Dermis microvascular lymphatic vessel endothelial cell (primary cell): ENCODE measurements around the gene ANKS6. TPM values are rescaled to one million over a fixed set of nuclear protein-coding genes. Genes with fewer than 3 reads are reported as not detected.

Source experiments
- DNase-seq, 2 donors: peaks; one replicate each; pipeline versions ENCODE4 v3.0.0 to v3.0.0-alpha.2; 2010; ENCODE audit warnings: low read depth in 2 of 2
- total RNA-seq: library from RNA; depleted of rRNA; stranded (reverse); fragments of >200 nt; gene quantifications from 2 replicates; pipeline ENCODE4 v1.2.1, GENCODE V29; 2014

ANKS6 gene
- 8.2 and 13.8 TPM in 2 replicates for total RNA-seq

DNA sequence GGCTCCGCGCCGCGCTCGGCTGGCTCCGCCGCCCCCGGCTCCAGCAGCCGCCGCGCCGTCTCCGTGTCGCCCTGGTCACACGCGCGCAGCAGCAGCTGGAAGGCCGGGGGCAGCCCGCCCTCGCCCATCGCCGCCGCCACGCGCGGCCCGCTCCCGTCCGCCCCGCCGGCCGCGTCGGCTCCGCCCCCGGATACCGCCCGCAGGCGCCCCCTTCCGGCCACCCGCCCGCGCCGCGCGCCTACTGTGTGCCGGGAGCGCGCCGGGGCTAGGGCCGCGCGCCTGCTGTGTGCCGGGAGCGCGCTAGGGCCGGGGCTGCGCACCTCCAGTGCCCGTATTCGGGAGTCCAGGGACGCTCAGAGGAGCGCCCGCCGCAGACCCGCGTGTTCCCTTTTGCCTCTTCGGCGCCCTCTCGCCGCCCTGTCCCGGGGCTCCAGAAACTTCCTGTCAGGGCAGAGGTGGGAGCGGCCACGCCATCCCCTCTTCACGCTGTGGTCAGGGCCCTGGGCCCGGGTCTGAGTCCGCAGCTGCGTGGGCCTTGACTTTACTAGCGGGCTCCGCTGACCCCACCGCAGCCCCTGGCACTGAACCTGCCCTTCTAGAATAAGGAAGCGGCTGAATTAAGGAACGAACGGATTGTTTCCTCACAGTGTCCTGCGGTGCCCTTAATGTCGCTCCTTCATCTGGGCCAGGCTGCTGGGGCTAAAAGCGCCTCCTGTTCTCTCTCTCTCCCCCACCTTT is at the start of gene ANKS6:
TSS of gene ANKS6 (minus strand) at position 192 of the 738 bp plus-strand sequence. CDS start at position 128, 64 bp downstream.
- DNase-seq, result peak in 1 of 2 donors; percentile 70

DNA sequence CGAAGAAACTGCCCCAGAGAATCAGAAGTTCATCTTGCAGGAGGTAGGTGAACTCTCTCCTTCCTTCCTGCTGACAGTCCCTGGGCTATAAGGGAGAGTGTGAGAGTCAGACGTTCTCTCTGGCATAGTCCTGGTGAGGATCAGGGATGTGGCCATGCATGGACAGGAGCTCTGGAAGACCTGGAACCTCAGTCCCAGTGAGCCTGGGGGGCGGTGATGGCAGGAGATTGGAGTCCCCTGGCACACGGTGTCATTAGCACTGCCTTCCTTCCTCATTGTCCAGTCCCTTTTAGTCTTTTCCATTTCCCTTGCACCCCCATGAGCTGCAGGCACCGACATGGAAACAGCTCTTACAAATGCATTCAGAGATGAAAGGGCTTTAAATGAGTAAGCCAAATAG is 49.7 kb upstream of the ANKS6 start:
- no peak for DNase-seq

GRCh38 chr9:98842510-98842909 is 46.2 kb upstream of the ANKS6 start:
- DNase-seq, result no peak

DNA sequence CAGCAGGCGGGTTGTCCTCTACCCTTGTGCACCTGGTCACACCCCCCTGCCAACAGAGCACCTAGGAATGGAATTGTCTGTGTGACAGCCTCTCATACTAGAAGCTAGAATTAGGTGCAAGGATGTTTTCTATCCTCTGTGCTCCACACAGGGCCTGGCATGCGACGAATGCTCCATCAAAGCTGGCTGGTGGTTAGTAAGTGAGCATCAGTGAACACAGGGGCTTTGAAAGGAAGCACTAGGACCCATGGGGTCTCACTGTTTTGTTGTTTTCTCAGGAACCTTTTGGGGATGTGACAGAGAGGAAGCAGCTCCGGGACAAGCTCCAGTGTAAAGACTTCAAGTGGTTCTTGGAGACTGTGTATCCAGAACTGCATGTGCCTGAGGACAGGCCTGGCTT is 43.4 kb upstream of the ANKS6 start:
- no peak for DNase-seq

DNA sequence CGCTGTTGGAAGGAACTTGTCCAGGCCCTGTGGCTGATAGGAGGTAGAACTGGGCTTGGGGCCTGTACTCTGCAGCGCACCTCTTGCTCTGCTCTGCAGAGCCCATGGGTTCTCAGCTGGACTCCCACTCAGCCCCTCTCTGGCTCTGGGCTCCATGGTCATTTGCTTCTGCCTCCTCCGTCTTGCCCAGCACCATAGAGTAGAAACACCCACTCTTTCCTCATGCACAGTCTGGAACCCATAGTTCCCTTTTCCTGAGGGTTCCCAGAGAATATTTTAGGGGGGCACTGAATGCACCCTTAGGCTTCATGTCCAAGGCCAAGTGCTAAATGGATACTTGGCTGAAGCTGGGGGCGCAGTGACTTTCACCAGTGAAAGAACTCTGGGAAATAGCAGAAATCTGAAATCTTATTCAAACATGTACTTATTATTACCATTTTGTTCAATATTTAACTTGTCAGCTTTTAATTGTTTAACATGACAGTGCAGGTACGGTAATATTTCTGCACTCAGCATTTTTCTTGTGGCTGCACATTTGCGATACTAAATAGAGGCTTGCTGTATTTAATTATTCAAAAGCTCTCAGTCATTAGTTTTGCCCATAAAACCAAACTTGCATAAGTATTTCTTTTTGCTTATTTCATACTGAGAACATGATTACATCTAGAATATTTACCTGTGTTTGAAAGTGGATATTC is 42.7 kb upstream of the ANKS6 start:
- no peak for DNase-seq

- no peak for DNase-seq
Observed at GRCh38 chr9:98838155-98838867, 42.0 kb upstream of the ANKS6 start.

GRCh38 chr9:98837516-98837915 is 41.2 kb upstream of the ANKS6 start:
- no peak for DNase-seq

DNA sequence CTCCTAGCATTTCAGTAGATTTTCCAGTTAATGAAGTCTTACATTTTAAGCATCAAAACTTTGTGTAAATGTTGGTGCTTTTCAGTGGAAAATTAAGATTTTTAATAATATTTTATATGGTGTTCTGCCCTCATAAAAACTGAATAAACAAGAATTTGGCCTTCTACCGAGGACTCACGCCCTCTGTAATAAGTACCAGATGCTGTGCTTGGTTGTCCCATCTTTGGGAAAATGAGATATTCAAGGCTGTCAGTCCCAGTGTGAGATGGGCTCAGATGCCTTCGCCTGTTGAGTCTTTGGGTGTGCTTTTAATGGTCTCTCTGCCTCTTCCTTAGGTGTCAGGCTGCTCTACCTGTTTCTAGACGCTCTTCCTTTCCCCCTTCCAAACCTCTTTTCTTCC is 39.9 kb upstream of the ANKS6 start:
- no peak for DNase-seq

- no peak for DNase-seq
Observed at GRCh38 chr9:98834386-98834785, 38.0 kb upstream of the ANKS6 start.

DNA sequence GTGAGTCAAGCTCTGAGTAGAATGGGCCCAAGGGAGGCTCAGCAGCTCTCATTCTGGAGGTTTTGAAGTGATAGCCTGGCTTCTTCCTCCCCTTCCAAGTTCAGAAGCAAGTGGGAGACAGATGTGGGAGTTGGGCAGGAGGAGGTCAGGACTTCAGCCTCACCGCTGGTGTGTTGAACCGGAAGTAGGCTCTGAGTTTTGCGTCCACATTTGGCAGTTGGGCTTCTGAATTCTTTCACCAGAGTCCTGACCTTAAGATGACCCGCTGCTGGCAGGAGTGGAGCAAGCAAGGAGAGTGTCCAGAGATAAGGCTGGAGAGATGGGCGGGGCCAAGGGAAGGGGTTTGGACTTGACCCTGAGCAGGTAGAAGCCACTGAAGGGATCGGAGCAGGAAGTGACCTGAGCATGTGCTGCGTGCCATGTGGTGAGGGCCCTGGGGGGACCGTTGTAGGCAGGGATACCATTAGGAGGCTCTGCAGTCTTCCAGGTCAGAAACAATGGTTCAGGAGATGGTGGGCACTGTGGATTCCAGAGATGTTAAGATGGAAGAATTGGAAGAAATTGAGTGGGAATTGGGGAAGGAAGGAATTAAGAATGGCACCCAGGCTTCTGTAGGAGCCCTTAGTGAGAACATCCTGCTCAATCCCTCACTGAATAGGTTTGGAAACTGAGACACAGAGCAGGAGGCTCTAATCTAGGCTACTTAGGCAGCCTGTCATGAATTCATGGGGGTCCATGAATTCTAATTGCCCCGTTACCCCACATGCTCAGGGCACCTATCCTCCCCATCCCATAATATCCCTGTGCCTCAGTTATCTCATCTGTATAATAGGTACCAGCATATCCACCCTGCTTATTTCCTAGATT is 37.0 kb upstream of the ANKS6 start:
- no peak for DNase-seq

GRCh38 chr9:98832768-98833089 is 36.4 kb upstream of the ANKS6 start:
- no peak for DNase-seq

GRCh38 chr9:98831696-98832095 is 35.3 kb upstream of the ANKS6 start:
- DNase-seq, result no peak

GRCh38 chr9:98830554-98830953 is 34.2 kb upstream of the ANKS6 start:
- DNase-seq, result no peak

GRCh38 chr9:98829766-98830165 is 33.4 kb upstream of the ANKS6 start:
- DNase-seq, result no peak

GRCh38 chr9:98826716-98827115 is 30.4 kb upstream of the ANKS6 start:
- DNase-seq, result no peak

DNA sequence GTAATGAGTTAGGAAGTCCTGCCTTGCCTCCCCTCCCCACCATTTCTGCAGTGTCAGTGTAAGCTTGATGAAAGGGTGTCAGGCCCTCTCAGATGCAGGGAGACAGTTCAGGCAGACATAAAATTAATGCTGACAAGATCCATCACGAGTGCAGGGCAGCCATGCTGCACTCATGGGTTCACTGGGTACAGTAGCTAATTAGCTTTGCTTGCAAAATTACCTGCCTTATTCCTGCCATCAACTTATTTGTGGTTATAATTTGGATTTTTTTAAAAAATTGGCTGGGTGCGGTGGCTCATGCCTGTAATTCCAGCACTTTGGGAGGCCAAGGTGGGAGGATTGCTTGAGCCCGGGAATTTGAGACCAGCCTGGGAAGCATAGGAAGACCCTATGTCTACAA is 29.1 kb upstream of the ANKS6 start:
- DNase-seq, result no peak

- DNase-seq, result no peak
Observed at GRCh38 chr9:98823666-98824334, 27.4 kb upstream of the ANKS6 start.

GRCh38 chr9:98822661-98823060 is 26.3 kb upstream of the ANKS6 start:
- DNase-seq, result no peak

- no peak for DNase-seq
Observed at GRCh38 chr9:98821831-98822230, 25.5 kb upstream of the ANKS6 start.

GRCh38 chr9:98819231-98819630 is 22.9 kb upstream of the ANKS6 start:
- no peak for DNase-seq

DNA sequence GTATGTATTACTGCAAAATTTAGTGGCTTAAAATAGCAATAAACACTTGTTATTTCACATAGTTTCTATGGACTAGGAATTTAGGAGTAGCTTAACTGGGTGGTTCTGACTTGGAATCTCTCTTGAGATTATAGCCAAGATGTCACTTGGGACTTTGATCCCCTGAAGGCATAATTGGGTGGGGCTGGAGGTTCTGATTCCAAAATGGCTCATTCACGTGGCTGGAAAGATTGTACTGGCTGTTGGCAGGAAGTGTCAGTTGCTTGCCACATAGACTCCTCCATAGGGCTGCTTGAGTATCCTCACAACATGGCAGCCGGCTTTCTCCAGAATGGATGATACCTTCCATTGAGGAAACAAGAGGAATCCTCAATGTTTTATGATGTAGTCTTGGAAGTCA is 22.4 kb upstream of the ANKS6 start:
- no peak for DNase-seq
